Esophagus squamous epithelium (tissue), 5 donors: ENCODE data around the gene AP1G2. TPM values are rescaled to one million over a fixed set of nuclear protein-coding genes. Genes with fewer than 3 reads are reported as not detected.
"Not testable (repeated sequence)": the region's sequence is repeated elsewhere in the genome, so short reads cannot be mapped to it uniquely, and the experiment has no call there.

Experiments
- DNase-seq: peaks from one replicate; lab custom pipeline; 2025; lab: John Stamatoyannopoulos, UW
- H3K27ac ChIP-seq, 4 donors: fragments of 200-600 bp; sonication (generic); one replicate each; pipeline ENCODE4 v1.5.1; 2016 to 2019; ENCODE audit warnings: mild to moderate bottlenecking in 1 of 4
- H3K27me3 ChIP-seq, 4 donors: fragments of 200-600 bp; sonication (generic); 1 replicate in 3 of 4; 2 replicates in 1 of 4; pipeline versions ENCODE4 v1.5.1 to v1.6.0; 2017 to 2021; ENCODE audit warnings: antibody characterized with exemption in 1 of 4
- H3K36me3 ChIP-seq, 3 donors: fragments of 200-600 bp; sonication (generic); one replicate each; pipeline ENCODE4 v1.5.1; 2016 to 2019
- H3K4me1 ChIP-seq, 3 donors: fragments of 200-600 bp; sonication (generic); one replicate each; pipeline ENCODE4 v1.5.1; 2017 to 2019
- H3K4me3 ChIP-seq, 4 donors: fragments of 200-600 bp; sonication (generic); 1 replicate in 3 of 4; 2 replicates in 1 of 4; pipeline ENCODE4 v1.5.1; 2016 to 2019; ENCODE audit warnings: mild to moderate bottlenecking in 2 of 4, moderate library complexity in 1 of 4
- H3K9me3 ChIP-seq, 3 donors: fragments of 200-600 bp; sonication (generic); one replicate each; pipeline ENCODE4 v1.5.1; 2016 to 2019
- CTCF ChIP-seq, 6 experiments: fragments of 450-650 bp in 4 of 6; fragments of 200-600 bp in 2 of 6; sonication (generic) in 2 of 6; IDR thresholded peaks; one replicate each; pipeline ENCODE4 v1.5.1; 2016 to 2019; ENCODE audit warnings: antibody characterized with exemption in 6 of 6, mild to moderate bottlenecking in 4 of 6, moderate library complexity in 4 of 6
- POLR2A ChIP-seq, 4 donors: fragments of 450-650 bp; IDR thresholded peaks; one replicate each; pipeline ENCODE4 v1.6.1; 2017; ENCODE audit warnings: antibody characterized with exemption in 4 of 4, mild to moderate bottlenecking in 4 of 4, moderate library complexity in 3 of 4
- WGBS, 2 donors: methylation state at CpG; one replicate each; pipeline ENCODE4 v1.1.5; 2018; 5-methylcytosine and 5-hydroxymethylcytosine counted together
- intact Hi-C: fragments of 100-400 bp; cut with DNase I; formaldehyde crosslinking; loops from one replicate; pipeline ENCODE4 v1.15.0; 2022
- total RNA-seq, 4 donors: library from RNA; depleted of rRNA; stranded (reverse); fragments of >200 nt; gene quantifications; one replicate each; pipeline ENCODE4 v1.1.0, GENCODE V29; 2016
- donor health status: DM: yes; HTN: yes; CAD: no.

AP1G2 gene
- total RNA-seq, 4 donors from 2014 or later: 58.0 to 116 (median 68.6) TPM

GRCh38 chr14:23537351-23538049 lies 30.1 kb downstream of the AP1G2 start:
- no peak for DNase-seq
- no peak overlapping the region for H3K4me3 ChIP-seq
- 51 to 59% methylated on average over 9 to 11 of the region's 13 CpGs for WGBS, 2 donors
- intact Hi-C loops: no loop called here
- H3K27ac ChIP-seq: no peak overlapping the region
- H3K27me3 ChIP-seq: no peaks in the 10 kb centered on the region
- H3K4me1 ChIP-seq: no peaks in the 10 kb centered on the region
- H3K36me3 ChIP-seq: no peaks in the 10 kb centered on the region
- TF ChIP-seq CTCF (IDR thresholded peaks at IDR 0.05): no peak
- TF ChIP-seq POLR2A (IDR thresholded peaks at IDR 0.05): no peak
- no peaks in the 10 kb centered on the region for H3K9me3 ChIP-seq

GRCh38 chr14:23536906-23537305 lies 30.7 kb downstream of the AP1G2 start:
- WGBS, 2 donors: 91 to 93% methylated on average over 6 of the region's 6 CpGs
- DNase-seq, H3K27ac ChIP-seq, H3K4me1 ChIP-seq, intact Hi-C loops, H3K4me3 ChIP-seq, H3K9me3 ChIP-seq, H3K36me3 ChIP-seq, H3K27me3 ChIP-seq: not testable (repeated sequence)

- Histone ChIP-seq H3K27me3 (no peaks in the 10 kb centered on the region), H3K4me3 (no peak overlapping the region), H3K27ac (no peak overlapping the region), H3K36me3 (no peaks in the 10 kb centered on the region), H3K9me3 (no peaks in the 10 kb centered on the region), H3K4me1 (no peaks in the 10 kb centered on the region)
- TF ChIP-seq CTCF (IDR thresholded peaks at IDR 0.05) (no peak), POLR2A (IDR thresholded peaks at IDR 0.05) (no peak)
- WGBS, 2 donors: 80 to 83% methylated on average over 2 of the region's 2 CpGs
- DNase-seq: no peak
- intact Hi-C loops: no loop called here
These were observed 31.1 kb downstream of the AP1G2 start for GRCh38 chr14:23536494-23536893.

GRCh38 chr14:23535943-23536342 lies 31.6 kb downstream of the AP1G2 start:
- intact Hi-C loops: no loop called here
- no peak overlapping the region for H3K27ac ChIP-seq
- TF ChIP-seq POLR2A (IDR thresholded peaks at IDR 0.05) (no peak), CTCF (IDR thresholded peaks at IDR 0.05) (no peak)

GRCh38 chr14:23533652-23534435 lies 33.7 kb downstream of the AP1G2 start:
- DNase-seq: no peak
- no peaks in the 10 kb centered on the region for H3K9me3 ChIP-seq
- 93 to 100% methylated on average over 1 to 5 of the region's 16 CpGs for WGBS, 2 donors
- no peak overlapping the region for H3K27ac ChIP-seq
- no peak overlapping the region for H3K4me3 ChIP-seq
- H3K27me3 ChIP-seq: no peaks in the 10 kb centered on the region
- intact Hi-C loops: no loop called here
- no peaks in the 10 kb centered on the region for H3K36me3 ChIP-seq
- no peaks in the 10 kb centered on the region for H3K4me1 ChIP-seq
- TF ChIP-seq POLR2A (IDR thresholded peaks at IDR 0.05) (no peak), CTCF (IDR thresholded peaks at IDR 0.05) (no peak)

More at GRCh38 chr14:23535943-23536342, 31.6 kb downstream of the AP1G2 start:
- 71 to 89% methylated on average over 4 of the region's 4 CpGs for WGBS, 2 donors
- no peak overlapping the region for H3K4me3 ChIP-seq
- H3K4me1 ChIP-seq: no peaks in the 10 kb centered on the region
- DNase-seq: no peak
- H3K36me3 ChIP-seq: no peaks in the 10 kb centered on the region
- no peaks in the 10 kb centered on the region for H3K9me3 ChIP-seq
- H3K27me3 ChIP-seq: no peaks in the 10 kb centered on the region
